Measurements from ENCODE around the gene WDR74. TPM values are rescaled to one million over a fixed set of nuclear protein-coding genes. Genes with fewer than 3 reads are reported as not detected.
A peak's percentile ranks its signal among the peaks of the same experiment; 100 is the strongest.

WDR74 gene
- total and polyA plus RNA-seq, 9 of the 15 experiments (the other 6 are each of a cell fraction or from before 2014, with no cell fraction given), result 32.7 to 210 (median 114) TPM

- TF ChIP-seq RREB1 (CRISPR knock-in tag; IDR thresholded peaks at IDR 0.05) (peak; percentile 20; the same call in 1 of the 2 replicates), RFX7 (CRISPR knock-in tag; IDR thresholded peaks at IDR 0.05) (no peak), ZNF639 (CRISPR knock-in tag; conservative IDR thresholded peaks at IDR 0.05 in 1 of 2, IDR thresholded peaks at IDR 0.05 in 1 of 2) (peak in 1 of 2 experiments; percentile 65; a peak in 1 of 4 replicates), ZNF655 (CRISPR knock-in tag; IDR thresholded peaks at IDR 0.05) (no peak), GATAD2A (IDR thresholded peaks at IDR 0.05) (no peak), CHD2 (IDR thresholded peaks at IDR 0.05; ENCODE audit: low read depth, low read length) (peak; percentile 3; the same call in 1 of the 2 replicates), ATF6 (CRISPR knock-in tag; IDR thresholded peaks at IDR 0.05) (0 out of 2 replicates have a peak, but pooled peaks have one; percentile 53), IRF9 (tag; IDR thresholded peaks at IDR 0.05) (no peak), PHF20 (IDR thresholded peaks at IDR 0.05; ENCODE audit: partially characterized antibody) (peak; percentile 87), SREBF2 (CRISPR knock-in tag; IDR thresholded peaks at IDR 0.05) (no peak), MAFG (tag; conservative IDR thresholded peaks at IDR 0.05) (no peak), ZNF766 (CRISPR knock-in tag; conservative IDR thresholded peaks at IDR 0.05) (0 out of 2 replicates have a peak, but pooled peaks have one; percentile 64), ZNF24 (IDR thresholded peaks at IDR 0.05) (no peak), POLR2G (IDR thresholded peaks at IDR 0.05; ENCODE audit: low read depth, low read length) (peak; percentile 98), RBBP5 (IDR thresholded peaks at IDR 0.05; ENCODE audit: borderline replicate concordance, insufficient read depth, low read length, poor library complexity, severe bottlenecking) (peak; percentile 86)
Observed at GRCh38 chr11:62787005-62787759, 52.2 kb downstream of the WDR74 start, which contains the start of gene TMEM179B (continued).

Data from K562 (cell line).